Caco-2 (cell line): ENCODE results near the gene OR52B6. TPM values are rescaled to one million over a fixed set of nuclear protein-coding genes. Genes with fewer than 3 reads are reported as not detected.

ENCODE experiments used
- BruUV-seq: library from RNA; stranded (reverse); fragments of 400-500 nt; replicated peaks from 2 replicates; lab custom pipeline; 2021; lab: Mats Ljungman, UMichigan
- CTCF ChIA-PET: fragments of 300-600 bp; sonication (Branson Sonifier 250); formaldehyde crosslinking; loops from one replicate; lab custom pipeline; 2022; ENCODE audit warnings: antibody characterized with exemption; lab: Charles Lee
- POLR2A ChIA-PET: fragments of 300-600 bp; sonication (Branson Sonifier 250); formaldehyde crosslinking; loops from one replicate; lab custom pipeline; 2022; ENCODE audit warnings: antibody characterized with exemption; lab: Charles Lee
- DNase-seq, 2 experiments: peaks; one replicate each; pipeline versions ENCODE4 v3.0.0 to v3.0.0-alpha.2; 2020 to 2022
- H3K27me3 ChIP-seq: replicated peaks from 2 replicates; pipeline ENCODE4 v1.6.0; 2011; ENCODE audit warnings: low read length; ENCODE audit not compliant: control insufficient read depth, insufficient read depth
- H3K36me3 ChIP-seq: 2 replicates; pipeline ENCODE4 v1.5.1; 2011; ENCODE audit warnings: low read length; ENCODE audit not compliant: control insufficient read depth, insufficient read depth
- H3K4me1 ChIP-seq: fragments of 250-450 bp; sonication (Bioruptor Pico); 2 replicates; pipeline ENCODE4 v1.5.1; 2020; ENCODE audit warnings: mild to moderate bottlenecking
- H3K4me3 ChIP-seq: 2 replicates; pipeline ENCODE4 v1.5.1; 2011; ENCODE audit warnings: low read depth, mild to moderate bottlenecking, control low read depth, low read length
- H3K9me3 ChIP-seq: fragments of 250-450 bp; sonication (Bioruptor Pico); 2 replicates; pipeline ENCODE4 v1.5.1; 2020; ENCODE audit warnings: mild to moderate bottlenecking, moderate library complexity
- H3K27ac Mint-ChIP-seq: one replicate; pipeline ENCODE4 v1.8.0; 2022; ENCODE audit warnings: mixed read lengths; ENCODE audit not compliant: unreplicated experiment
- H3K27me3 Mint-ChIP-seq: one replicate; pipeline ENCODE4 v1.8.0; 2022; ENCODE audit warnings: mixed read lengths; ENCODE audit not compliant: insufficient read depth, unreplicated experiment
- H3K36me3 Mint-ChIP-seq: one replicate; pipeline ENCODE4 v1.8.0; 2022; ENCODE audit warnings: mild to moderate bottlenecking, mixed read lengths; ENCODE audit not compliant: insufficient read depth, unreplicated experiment
- H3K4me1 Mint-ChIP-seq: one replicate; pipeline ENCODE4 v1.8.0; 2022; ENCODE audit warnings: low read depth, mixed read lengths; ENCODE audit not compliant: unreplicated experiment
- H3K4me3 Mint-ChIP-seq: one replicate; pipeline ENCODE4 v1.8.0; 2022; ENCODE audit warnings: mild to moderate bottlenecking, moderate library complexity, mixed read lengths; ENCODE audit not compliant: unreplicated experiment
- H3K9me3 Mint-ChIP-seq: one replicate; pipeline ENCODE4 v1.8.0; 2022; ENCODE audit warnings: mixed read lengths; ENCODE audit not compliant: unreplicated experiment
- CTCF ChIP-seq, 2 experiments: fragments of 200-600 bp in 1 of 2; IDR thresholded peaks; 1 replicate in 1 of 2; 2 replicates in 1 of 2; pipeline versions ENCODE4 v1.5.1 to v1.8.0; 2011 to 2022; ENCODE audit warnings: antibody characterized with exemption in 1 of 2, control low read depth in 1 of 2, inconsistent platforms in 1 of 2, low read depth in 1 of 2, low read length in 1 of 2, mild to moderate bottlenecking in 1 of 2, moderate library complexity in 1 of 2; ENCODE audit not compliant: insufficient read depth in 1 of 2, severe bottlenecking in 1 of 2, unreplicated experiment in 1 of 2
- intact Hi-C: fragments of 100-400 bp; cut with micrococcal nuclease; formaldehyde crosslinking; loops from one replicate; pipeline ENCODE4 v1.10.0; 2022; ENCODE audit not compliant: unreplicated experiment
- total RNA-seq: library from RNA; stranded (reverse); gene quantifications from 2 replicates; pipeline ENCODE4 v1.2.3, GENCODE V29; 2022

Gene OR52B6
- total RNA-seq, 1 experiment from 2014 or later = not detected

DNA sequence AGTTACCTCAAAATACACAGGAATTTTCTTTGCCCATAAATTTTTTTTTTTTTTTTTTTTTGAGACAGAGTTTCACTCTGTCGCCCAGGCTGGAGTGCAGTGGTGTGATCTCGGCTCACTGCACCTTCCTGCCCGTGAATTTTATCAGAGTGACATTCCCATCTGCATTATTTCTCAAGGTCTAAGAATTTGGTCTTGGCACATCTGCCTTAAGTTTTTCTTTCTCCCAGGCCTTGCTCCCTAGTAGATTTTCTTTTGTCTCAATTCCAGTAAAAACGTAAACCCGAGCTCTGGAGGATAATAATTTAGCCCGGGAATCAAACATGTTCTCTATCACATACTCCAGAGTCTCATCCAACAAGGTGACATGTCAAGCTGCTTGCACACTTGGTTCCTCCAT, 28.1 kb downstream of the OR52B6 start:
- H3K36me3 ChIP-seq = no peaks in the 10 kb centered on the region
- no peak for DNase-seq
- H3K4me3 Mint-ChIP-seq = no peak overlapping the region
- H3K27me3 ChIP-seq = no peaks in the 10 kb centered on the region
- no TSS peak for BruUV-seq
- no peaks in the 10 kb centered on the region for H3K4me1 Mint-ChIP-seq
- ChIA-PET POLR2A (interaction anchor here (0.5 kb wide), 1 partner anchor 125 kb away, joined by 3 read pairs; no protein-coding TSS in a partner anchor), CTCF (no interaction called here)
- H3K9me3 Mint-ChIP-seq = no peaks in the 10 kb centered on the region
- H3K4me1 ChIP-seq = no peaks in the 10 kb centered on the region
- intact Hi-C loops = no loop called here
- H3K27ac Mint-ChIP-seq = no peak overlapping the region
- H3K36me3 Mint-ChIP-seq = no peaks in the 10 kb centered on the region
- no peak overlapping the region for H3K4me3 ChIP-seq
- TF ChIP-seq CTCF (IDR thresholded peaks at IDR 0.05; ENCODE audit: insufficient read depth in 1 of 2, low read depth in 1 of 2, low read length in 1 of 2, severe bottlenecking in 1 of 2, unreplicated experiment in 1 of 2) = no peak
- H3K27me3 Mint-ChIP-seq = no peaks in the 10 kb centered on the region
- H3K9me3 ChIP-seq = no peaks in the 10 kb centered on the region

DNA sequence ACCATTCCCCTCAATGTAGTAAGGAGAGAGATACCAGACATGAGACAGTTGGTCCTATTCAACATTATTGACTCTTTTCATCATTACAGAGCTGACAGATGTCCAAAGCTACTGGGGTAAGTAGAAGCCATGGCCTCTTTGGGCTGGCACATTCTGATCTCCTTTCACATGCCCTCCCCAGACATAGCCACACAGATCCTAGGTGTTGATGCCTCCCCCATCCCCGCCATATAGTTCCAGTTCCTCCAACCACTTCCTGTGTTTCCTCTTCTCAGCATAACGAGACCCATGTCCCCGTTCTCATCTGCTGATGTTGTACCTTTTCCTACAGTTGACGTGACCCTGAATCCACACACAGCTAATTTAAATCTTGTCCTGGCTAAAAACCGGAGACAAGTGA, 29.8 kb downstream of the OR52B6 start:
- no peaks in the 10 kb centered on the region for H3K36me3 Mint-ChIP-seq
- H3K27me3 ChIP-seq = no peaks in the 10 kb centered on the region
- no peak overlapping the region for H3K4me3 ChIP-seq
- H3K27ac Mint-ChIP-seq = no peak overlapping the region
- no TSS peak for BruUV-seq
- intact Hi-C loops = no loop called here
- ChIA-PET POLR2A (no interaction called here), CTCF (no interaction called here)
- no peaks in the 10 kb centered on the region for H3K4me1 Mint-ChIP-seq
- no peaks in the 10 kb centered on the region for H3K9me3 ChIP-seq
- no peaks in the 10 kb centered on the region for H3K4me1 ChIP-seq
- H3K36me3 ChIP-seq = no peaks in the 10 kb centered on the region
- no peak for DNase-seq
- no peak overlapping the region for H3K4me3 Mint-ChIP-seq
- TF ChIP-seq CTCF (IDR thresholded peaks at IDR 0.05; ENCODE audit: insufficient read depth in 1 of 2, low read depth in 1 of 2, low read length in 1 of 2, severe bottlenecking in 1 of 2, unreplicated experiment in 1 of 2) = no peak
- H3K9me3 Mint-ChIP-seq = no peaks in the 10 kb centered on the region
- no peaks in the 10 kb centered on the region for H3K27me3 Mint-ChIP-seq

DNA sequence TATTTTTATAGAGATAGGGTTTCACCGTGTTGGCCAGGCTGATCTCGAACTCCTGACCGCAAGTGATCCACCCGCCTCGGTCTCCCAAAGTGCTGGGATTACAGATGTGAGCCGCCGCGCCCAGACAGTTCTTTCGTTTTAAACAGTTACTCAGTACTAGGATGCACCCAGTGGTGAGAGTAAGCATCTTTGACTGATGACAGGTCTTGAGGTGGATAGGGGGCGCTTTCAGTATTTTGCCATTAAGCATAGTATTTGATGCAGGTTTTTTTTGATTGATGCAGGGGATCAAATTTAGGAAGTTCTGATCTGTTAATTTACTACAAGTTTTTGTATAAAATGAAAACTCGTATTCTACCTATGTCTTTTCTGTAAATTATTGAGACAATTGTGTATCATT, 30.9 kb downstream of the OR52B6 start:
- Mint-ChIP-seq H3K27ac (no peak overlapping the region), H3K27me3 (no peaks in the 10 kb centered on the region), H3K9me3 (no peaks in the 10 kb centered on the region), H3K4me1 (no peaks in the 10 kb centered on the region), H3K36me3 (no peaks in the 10 kb centered on the region), H3K4me3 (no peak overlapping the region)
- no TSS peak for BruUV-seq
- DNase-seq = no peak
- ChIA-PET CTCF (no interaction called here), POLR2A (no interaction called here)
- Histone ChIP-seq H3K27me3 (no peaks in the 10 kb centered on the region), H3K4me1 (no peaks in the 10 kb centered on the region), H3K36me3 (no peaks in the 10 kb centered on the region), H3K9me3 (no peaks in the 10 kb centered on the region), H3K4me3 (no peak overlapping the region)
- TF ChIP-seq CTCF (IDR thresholded peaks at IDR 0.05; ENCODE audit: insufficient read depth in 1 of 2, low read depth in 1 of 2, low read length in 1 of 2, severe bottlenecking in 1 of 2, unreplicated experiment in 1 of 2) = peak in 1 of 2 experiments; percentile 20
- intact Hi-C loops = no loop called here
